Ovary (tissue), 3 donors: ENCODE data around the gene KRT72.

Experiments
- CTCF ChIP-seq, 3 donors: fragments of 450-650 bp in 2 of 3; fragments of 200-600 bp in 1 of 3; IDR thresholded peaks; one replicate each; pipeline versions ENCODE4 v1.5.1 to v1.8.0; 2016 to 2022; ENCODE audit warnings: antibody characterized with exemption in 3 of 3, mild to moderate bottlenecking in 1 of 3
- POLR2A ChIP-seq: fragments of 450-650 bp; IDR thresholded peaks from one replicate; pipeline ENCODE4 v1.6.1; 2017; ENCODE audit warnings: antibody characterized with exemption, mild to moderate bottlenecking, moderate library complexity
- donor health status: DM: no; HTN: no; CAD: no.

- TF ChIP-seq POLR2A (no peak), CTCF (IDR thresholded peaks at IDR 0.05) (no peak)
Measured at GRCh38 chr12:52645120-52645761, 44.0 kb upstream of the KRT72 start.
